ENCODE measurements around the gene PRR33.

PRR33 gene

DNA sequence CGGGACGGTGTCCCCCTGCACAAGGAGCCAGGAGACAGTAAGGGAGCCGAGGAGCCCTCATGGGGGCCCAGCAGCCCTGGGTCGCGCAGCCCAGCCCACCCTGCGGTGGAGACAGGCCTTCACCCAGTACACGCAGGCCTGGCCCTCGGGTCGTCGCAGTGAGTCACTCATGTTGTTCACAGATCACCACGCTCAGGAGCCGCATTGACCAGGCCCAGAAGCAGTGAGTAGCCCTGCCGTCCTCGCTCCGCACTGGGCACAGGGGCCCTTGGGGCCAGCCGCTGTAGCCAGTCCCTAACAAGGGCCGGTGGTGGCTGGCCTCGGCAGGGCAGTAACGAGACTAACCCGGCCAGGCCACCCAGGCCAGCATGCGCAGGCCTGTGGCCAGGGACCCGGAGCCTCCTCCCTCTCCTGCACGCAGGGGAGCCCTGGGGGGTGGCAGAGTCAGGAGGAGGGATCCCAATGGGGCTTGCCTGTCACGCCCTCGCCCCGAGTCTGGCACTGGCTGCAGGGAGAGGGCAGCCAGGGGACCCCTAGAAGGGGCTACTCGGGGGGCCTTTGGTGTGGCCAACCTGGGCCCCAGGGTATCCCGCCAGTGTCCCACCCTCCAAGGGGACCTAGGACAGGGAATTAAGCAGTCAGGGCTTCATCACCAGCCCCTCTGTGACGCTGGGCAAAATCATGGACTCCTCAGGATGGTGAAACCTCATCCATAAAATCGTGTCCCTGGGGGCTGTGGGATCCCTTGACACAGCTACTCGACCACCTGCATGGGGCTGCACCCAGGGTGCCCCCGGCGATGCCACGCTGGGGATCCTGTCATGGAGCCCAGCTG is 45.3 kb upstream of the PRR33 start:
- Histone ChIP-seq H3K4me3 (replicated peaks; ENCODE audit: low read depth, low read length) (no peak overlapping the region), H3K27me3 (replicated peaks; ENCODE audit: control insufficient read depth, insufficient read depth, low read length) (no peaks in the 10 kb centered on the region; the same call in 1 of the 2 replicates), H3K36me3 (ENCODE audit: control insufficient read depth, insufficient read depth, low read length) (no peaks in the 10 kb centered on the region)
- TF ChIP-seq, protein P1, sequence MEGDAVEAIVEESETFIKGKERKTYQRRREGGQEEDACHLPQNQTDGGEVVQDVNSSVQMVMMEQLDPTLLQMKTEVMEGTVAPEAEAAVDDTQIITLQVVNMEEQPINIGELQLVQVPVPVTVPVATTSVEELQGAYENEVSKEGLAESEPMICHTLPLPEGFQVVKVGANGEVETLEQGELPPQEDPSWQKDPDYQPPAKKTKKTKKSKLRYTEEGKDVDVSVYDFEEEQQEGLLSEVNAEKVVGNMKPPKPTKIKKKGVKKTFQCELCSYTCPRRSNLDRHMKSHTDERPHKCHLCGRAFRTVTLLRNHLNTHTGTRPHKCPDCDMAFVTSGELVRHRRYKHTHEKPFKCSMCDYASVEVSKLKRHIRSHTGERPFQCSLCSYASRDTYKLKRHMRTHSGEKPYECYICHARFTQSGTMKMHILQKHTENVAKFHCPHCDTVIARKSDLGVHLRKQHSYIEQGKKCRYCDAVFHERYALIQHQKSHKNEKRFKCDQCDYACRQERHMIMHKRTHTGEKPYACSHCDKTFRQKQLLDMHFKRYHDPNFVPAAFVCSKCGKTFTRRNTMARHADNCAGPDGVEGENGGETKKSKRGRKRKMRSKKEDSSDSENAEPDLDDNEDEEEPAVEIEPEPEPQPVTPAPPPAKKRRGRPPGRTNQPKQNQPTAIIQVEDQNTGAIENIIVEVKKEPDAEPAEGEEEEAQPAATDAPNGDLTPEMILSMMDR (IDR thresholded peaks at IDR 0.05; ENCODE audit: insufficient read depth, low read length, poor library complexity, severe bottlenecking) = no peak
- no peak for DNase-seq (ENCODE audit: extremely low read depth, insufficient read length)

DNA sequence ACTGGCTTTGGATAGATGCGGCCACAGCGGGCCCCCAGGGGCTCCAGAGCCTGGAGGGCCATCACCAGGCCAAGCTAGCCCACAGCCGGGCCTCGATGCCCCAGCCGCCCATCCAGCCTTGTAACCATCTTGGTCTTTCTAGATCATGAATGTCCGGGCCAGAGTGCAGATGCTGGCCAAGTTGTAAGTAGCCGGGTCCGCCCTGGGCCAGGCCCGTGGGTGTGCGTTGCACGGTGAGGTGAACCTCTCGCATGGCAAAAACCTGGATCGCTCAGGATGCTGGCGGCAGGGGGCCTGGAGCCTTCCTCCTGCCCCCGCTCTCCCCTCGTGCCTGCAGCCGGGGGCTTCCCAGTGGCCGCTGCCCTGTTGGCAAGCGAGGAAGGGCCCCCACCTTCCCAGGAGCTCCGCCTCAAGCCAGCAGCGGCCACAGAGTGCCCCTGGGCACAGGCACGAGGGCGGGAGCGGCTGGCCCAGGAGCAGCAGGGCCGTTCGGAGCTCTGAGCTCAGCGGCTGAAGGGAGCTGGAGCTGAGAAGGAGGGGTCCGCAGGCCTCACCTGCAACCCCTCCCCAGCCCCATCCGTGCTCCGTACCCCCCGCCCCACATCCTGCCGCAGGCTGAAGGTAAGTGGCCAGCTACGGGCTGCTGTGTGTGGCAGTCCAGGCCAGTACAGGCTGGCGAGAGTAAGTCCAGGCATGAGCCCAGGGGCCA is 44.5 kb upstream of the PRR33 start:
- H3K36me3 ChIP-seq (ENCODE audit: control insufficient read depth, insufficient read depth, low read length) = no peaks in the 10 kb centered on the region
- TF ChIP-seq, protein P1 (IDR thresholded peaks at IDR 0.05; ENCODE audit: insufficient read depth, low read length, poor library complexity, severe bottlenecking) = no peak
- DNase-seq (ENCODE audit: extremely low read depth, insufficient read length) = no peak
- no peak overlapping the region for H3K4me3 ChIP-seq (replicated peaks; ENCODE audit: low read depth, low read length)
- H3K27me3 ChIP-seq (replicated peaks; ENCODE audit: control insufficient read depth, insufficient read depth, low read length) = no peaks in the 10 kb centered on the region; the same call in 1 of the 2 replicates

DNA sequence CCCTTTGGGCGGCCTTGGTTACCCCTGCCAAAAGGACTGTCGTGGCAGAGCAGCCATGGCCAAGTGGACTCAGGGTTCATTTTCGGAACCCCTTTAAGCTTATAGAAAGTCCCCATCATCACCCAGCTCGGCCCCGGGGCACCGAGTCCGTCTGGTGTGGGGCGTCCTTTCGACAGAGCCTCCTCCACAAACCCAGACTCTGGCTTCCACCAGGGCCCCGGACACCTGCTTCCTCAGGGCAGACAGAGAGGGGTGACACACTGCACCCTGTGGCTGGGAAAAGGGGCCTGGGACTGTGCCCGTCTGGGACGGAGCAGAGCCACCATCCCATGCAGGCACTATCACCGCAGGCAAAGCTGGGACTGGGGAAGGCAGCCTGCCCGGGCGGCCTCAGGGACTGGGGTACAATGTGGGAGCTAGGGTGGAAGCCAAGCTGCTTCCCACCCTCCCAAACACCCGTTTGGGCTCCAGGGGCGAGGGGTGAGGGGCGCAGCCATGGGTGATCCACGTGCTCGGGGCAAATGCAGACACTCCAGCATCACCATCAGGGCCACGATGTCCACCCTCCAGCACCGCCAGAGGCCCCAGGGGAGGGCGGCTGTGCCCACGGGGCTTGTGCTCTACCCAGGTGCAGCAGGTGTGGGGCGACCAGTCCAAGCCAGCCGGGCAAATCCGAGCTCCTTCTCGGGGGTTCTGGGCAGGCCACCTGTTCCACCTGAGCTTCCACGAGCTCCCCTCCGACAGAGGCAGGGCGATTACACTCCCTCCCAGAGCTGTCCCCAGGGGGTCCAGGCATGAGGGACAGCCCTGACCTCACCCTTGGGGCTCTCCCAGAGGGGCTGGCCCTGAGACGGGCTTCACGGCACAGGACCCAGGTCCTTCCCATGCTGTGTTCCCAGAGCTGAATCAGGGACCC is 43.7 kb upstream of the PRR33 start:
- Histone ChIP-seq H3K27me3 (replicated peaks; ENCODE audit: control insufficient read depth, insufficient read depth, low read length) (no peaks in the 10 kb centered on the region; the same call in 1 of the 2 replicates), H3K4me3 (replicated peaks; ENCODE audit: low read depth, low read length) (no peak overlapping the region), H3K36me3 (ENCODE audit: control insufficient read depth, insufficient read depth, low read length) (no peaks in the 10 kb centered on the region)
- DNase-seq (ENCODE audit: extremely low read depth, insufficient read length) = no peak
- TF ChIP-seq, protein P1 (IDR thresholded peaks at IDR 0.05; ENCODE audit: insufficient read depth, low read length, poor library complexity, severe bottlenecking) = no peak

DNA sequence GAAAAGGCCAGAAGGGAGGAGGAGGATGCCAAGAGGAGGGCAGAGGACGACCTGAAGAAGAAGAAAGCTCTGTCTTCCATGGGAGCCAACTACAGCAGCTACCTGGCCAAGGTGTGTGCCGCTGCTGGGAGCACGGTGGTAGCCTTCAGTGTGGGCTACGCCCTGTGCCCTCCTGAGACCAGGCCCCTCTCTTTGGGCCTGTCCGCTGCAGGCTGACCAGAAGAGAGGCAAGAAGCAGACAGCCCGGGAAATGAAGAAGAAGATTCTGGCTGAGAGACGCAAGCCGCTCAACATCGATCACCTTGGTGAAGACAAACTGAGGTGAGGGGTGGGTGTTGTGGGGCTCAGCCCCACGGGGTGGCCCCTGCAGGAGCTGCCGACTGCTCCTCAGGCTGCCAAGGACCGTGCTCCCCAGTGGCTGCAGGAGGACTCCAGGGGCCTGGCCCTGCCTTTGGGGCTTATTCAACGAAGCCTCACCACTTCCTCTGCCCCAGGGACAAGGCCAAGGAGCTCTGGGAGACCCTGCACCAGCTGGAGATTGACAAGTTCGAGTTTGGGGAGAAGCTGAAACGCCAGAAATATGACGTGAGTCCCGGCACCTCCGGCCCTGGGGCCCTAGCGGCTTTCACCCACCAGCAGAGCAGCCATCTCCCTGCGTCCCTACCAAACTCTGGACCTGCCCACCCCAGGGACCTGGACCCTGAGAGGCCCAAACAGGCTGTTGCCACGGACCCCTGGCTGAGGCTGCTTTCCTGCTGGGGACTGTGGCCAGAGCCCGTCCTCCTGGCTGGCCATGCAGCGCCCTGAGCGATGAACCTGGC is 42.9 kb upstream of the PRR33 start:
- no peak for DNase-seq (ENCODE audit: extremely low read depth, insufficient read length)
- TF ChIP-seq, protein P1 (IDR thresholded peaks at IDR 0.05; ENCODE audit: insufficient read depth, low read length, poor library complexity, severe bottlenecking) = no peak

More for the DNA sequence above, 42.9 kb upstream of the PRR33 start:
- H3K36me3 ChIP-seq (ENCODE audit: control insufficient read depth, insufficient read depth, low read length) = no peaks in the 10 kb centered on the region
- no peak overlapping the region for H3K4me3 ChIP-seq (replicated peaks; ENCODE audit: low read depth, low read length)
- H3K27me3 ChIP-seq (replicated peaks; ENCODE audit: control insufficient read depth, insufficient read depth, low read length) = no peaks in the 10 kb centered on the region; the same call in 1 of the 2 replicates

Measured in GM06990 (cell line).